PC-9 (cell line): ENCODE data around the gene TP53. TPM values are rescaled to one million over a fixed set of nuclear protein-coding genes. Genes with fewer than 3 reads are reported as not detected.

Experiments
- BruUV-seq: library from RNA; stranded (reverse); fragments of 400-500 nt; replicated peaks from 2 replicates; lab custom pipeline; 2021; lab: Mats Ljungman, UMichigan
- CTCF ChIA-PET: fragments of 300-600 bp; sonication (Branson Sonifier 250); formaldehyde crosslinking; loops from one replicate; lab custom pipeline; 2022; ENCODE audit warnings: antibody characterized with exemption; lab: Charles Lee
- POLR2A ChIA-PET: fragments of 300-600 bp; sonication (Branson Sonifier 250); formaldehyde crosslinking; loops from one replicate; lab custom pipeline; 2022; ENCODE audit warnings: antibody characterized with exemption; ENCODE audit not compliant: unreplicated experiment; lab: Charles Lee
- DNase-seq, 2 experiments: peaks; one replicate each; pipeline versions ENCODE4 v3.0.0 to v3.0.0-alpha.2; 2015 to 2022; ENCODE audit warnings: mixed read lengths in 1 of 2
- H2AFZ ChIP-seq: fragments of 200-600 bp; sonication (generic); 2 replicates; pipeline ENCODE4 v1.8.1; 2017; ENCODE audit warnings: antibody characterized with exemption
- H3F3A ChIP-seq: fragments of 200-600 bp; sonication (generic); 2 replicates; pipeline ENCODE4 v1.8.1; 2017; ENCODE audit warnings: antibody characterized with exemption, mild to moderate bottlenecking, low read depth; ENCODE audit not compliant: insufficient read depth
- H3K27ac ChIP-seq: fragments of 200-600 bp; sonication (generic); 2 replicates; pipeline ENCODE4 v1.6.1; 2016; ENCODE audit warnings: mixed run types
- H3K27me3 ChIP-seq: fragments of 200-600 bp; sonication (generic); 2 replicates; pipeline ENCODE4 v1.6.1; 2016; ENCODE audit warnings: low read depth, mixed run types; ENCODE audit not compliant: insufficient read depth
- H3K36me3 ChIP-seq: fragments of 200-600 bp; sonication (generic); 2 replicates; pipeline ENCODE4 v1.6.1; 2016; ENCODE audit warnings: low read depth, mixed run types
- H3K4me1 ChIP-seq: fragments of 200-600 bp; sonication (generic); replicated peaks from 2 replicates; pipeline ENCODE4 v1.6.1; 2016; ENCODE audit warnings: mixed run types; ENCODE audit not compliant: insufficient read depth
- H3K4me2 ChIP-seq: fragments of 200-600 bp; sonication (generic); 2 replicates; pipeline ENCODE4 v1.6.1; 2017; ENCODE audit warnings: mixed run types
- H3K4me3 ChIP-seq: fragments of 200-600 bp; sonication (generic); 2 replicates; pipeline ENCODE4 v1.6.1; 2016; ENCODE audit warnings: mixed run types
- H3K79me2 ChIP-seq: fragments of 200-600 bp; sonication (generic); 2 replicates; pipeline ENCODE4 v1.6.1; 2017; ENCODE audit warnings: low read depth, mixed run types
- H3K9me2 ChIP-seq: fragments of 200-600 bp; sonication (generic); 2 replicates; pipeline ENCODE4 v1.8.1; 2017; ENCODE audit warnings: mild to moderate bottlenecking; ENCODE audit not compliant: insufficient read depth
- H3K9me3 ChIP-seq: fragments of 200-600 bp; sonication (generic); 2 replicates; pipeline ENCODE4 v1.8.1; 2016; ENCODE audit warnings: low read depth; ENCODE audit not compliant: insufficient read depth
- H4K20me1 ChIP-seq: fragments of 200-600 bp; sonication (generic); 2 replicates; pipeline ENCODE4 v1.8.1; 2017; ENCODE audit not compliant: insufficient read depth
- EZH2 ChIP-seq: fragments of 200-600 bp; sonication (generic); IDR thresholded peaks from 2 replicates; pipeline ENCODE4 v1.8.0; 2017; ENCODE audit warnings: antibody characterized with exemption, low read depth
- intact Hi-C: fragments of 100-400 bp; cut with micrococcal nuclease; formaldehyde crosslinking; loops from one replicate; pipeline ENCODE4 v1.10.0; 2022; ENCODE audit not compliant: unreplicated experiment
- total RNA-seq: library from RNA; stranded (reverse); gene quantifications from 2 replicates; pipeline ENCODE4 v1.2.3, GENCODE V29; 2021
- TF ChIP-seq, protein P1 (sequence below): fragments of 200-600 bp; sonication (generic); conservative IDR thresholded peaks from 2 replicates; pipeline ENCODE4 v1.6.1; 2017; ENCODE audit warnings: mixed run types, antibody characterized with exemption, mild to moderate bottlenecking, moderate library complexity

Gene TP53
- total RNA-seq, 1 experiment from 2014 or later, result 340 TPM

DNA sequence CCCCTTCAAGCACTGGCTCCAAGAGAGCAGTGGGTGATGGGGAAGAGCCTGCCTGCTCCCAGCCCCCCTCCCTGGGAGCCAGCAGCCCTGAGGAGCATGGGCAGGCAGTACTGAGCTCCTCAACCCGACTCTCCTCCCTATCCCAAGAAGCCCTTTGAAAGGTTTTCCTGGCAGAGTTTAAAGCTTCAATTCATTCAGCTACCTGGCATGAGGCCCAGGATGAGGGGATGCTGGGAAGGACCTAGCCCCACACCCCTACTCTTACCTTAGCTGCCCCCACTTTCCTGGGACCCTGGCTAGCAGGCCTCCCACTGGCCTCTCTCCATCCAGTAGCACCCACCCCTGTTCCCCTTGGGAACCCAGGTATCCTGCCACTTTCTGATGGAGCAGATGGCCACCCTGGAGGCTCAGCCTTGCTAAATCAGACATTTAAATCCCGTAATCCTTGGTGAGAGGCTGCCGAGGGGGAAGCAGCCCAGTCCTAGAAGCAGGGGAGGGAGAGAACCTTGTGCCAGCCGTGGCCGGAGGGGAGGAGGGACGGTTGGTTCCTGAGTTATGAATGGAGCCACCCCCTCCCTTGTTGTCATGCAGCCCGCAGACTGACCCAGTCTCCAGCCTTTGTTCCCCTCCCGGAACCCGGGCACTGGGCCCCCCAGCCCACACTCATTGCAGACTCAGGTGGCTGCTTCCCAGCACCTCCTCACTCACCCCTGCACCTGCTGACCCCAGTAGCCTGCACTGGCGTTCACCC, 19.5 kb downstream of the TP53 start:
- ChIA-PET POLR2A (interaction anchor here (0.6 kb wide), 1 partner anchor 9 kb away, joined by 19 read pairs; no protein-coding TSS in a partner anchor), CTCF (interaction anchor here (0.6 kb wide), 1 partner anchor 496 kb away, joined by 3 read pairs; no protein-coding TSS in a partner anchor)
- Histone ChIP-seq H3K4me2 (no peak overlapping the region), H3K27me3 (no peaks in the 10 kb centered on the region), H3K36me3 (no peaks in the 10 kb centered on the region), H3K27ac (no peak overlapping the region), H3K9me2 (no peaks in the 10 kb centered on the region), H4K20me1 (no peaks in the 10 kb centered on the region), H3K79me2 (no peaks in the 10 kb centered on the region), H3F3A (no peaks in the 10 kb centered on the region; the same call in 1 of the 2 replicates), H3K4me3 (no peak overlapping the region), H2AFZ (no peak overlapping the region), H3K4me1 (no peaks in the 10 kb centered on the region), H3K9me3 (no peaks in the 10 kb centered on the region)
- TF ChIP-seq, protein P1, sequence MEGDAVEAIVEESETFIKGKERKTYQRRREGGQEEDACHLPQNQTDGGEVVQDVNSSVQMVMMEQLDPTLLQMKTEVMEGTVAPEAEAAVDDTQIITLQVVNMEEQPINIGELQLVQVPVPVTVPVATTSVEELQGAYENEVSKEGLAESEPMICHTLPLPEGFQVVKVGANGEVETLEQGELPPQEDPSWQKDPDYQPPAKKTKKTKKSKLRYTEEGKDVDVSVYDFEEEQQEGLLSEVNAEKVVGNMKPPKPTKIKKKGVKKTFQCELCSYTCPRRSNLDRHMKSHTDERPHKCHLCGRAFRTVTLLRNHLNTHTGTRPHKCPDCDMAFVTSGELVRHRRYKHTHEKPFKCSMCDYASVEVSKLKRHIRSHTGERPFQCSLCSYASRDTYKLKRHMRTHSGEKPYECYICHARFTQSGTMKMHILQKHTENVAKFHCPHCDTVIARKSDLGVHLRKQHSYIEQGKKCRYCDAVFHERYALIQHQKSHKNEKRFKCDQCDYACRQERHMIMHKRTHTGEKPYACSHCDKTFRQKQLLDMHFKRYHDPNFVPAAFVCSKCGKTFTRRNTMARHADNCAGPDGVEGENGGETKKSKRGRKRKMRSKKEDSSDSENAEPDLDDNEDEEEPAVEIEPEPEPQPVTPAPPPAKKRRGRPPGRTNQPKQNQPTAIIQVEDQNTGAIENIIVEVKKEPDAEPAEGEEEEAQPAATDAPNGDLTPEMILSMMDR, result no peak
- no peak for TF ChIP-seq EZH2
- intact Hi-C loops, result no loop called here
- no peak for DNase-seq
- no TSS peak for BruUV-seq

DNA sequence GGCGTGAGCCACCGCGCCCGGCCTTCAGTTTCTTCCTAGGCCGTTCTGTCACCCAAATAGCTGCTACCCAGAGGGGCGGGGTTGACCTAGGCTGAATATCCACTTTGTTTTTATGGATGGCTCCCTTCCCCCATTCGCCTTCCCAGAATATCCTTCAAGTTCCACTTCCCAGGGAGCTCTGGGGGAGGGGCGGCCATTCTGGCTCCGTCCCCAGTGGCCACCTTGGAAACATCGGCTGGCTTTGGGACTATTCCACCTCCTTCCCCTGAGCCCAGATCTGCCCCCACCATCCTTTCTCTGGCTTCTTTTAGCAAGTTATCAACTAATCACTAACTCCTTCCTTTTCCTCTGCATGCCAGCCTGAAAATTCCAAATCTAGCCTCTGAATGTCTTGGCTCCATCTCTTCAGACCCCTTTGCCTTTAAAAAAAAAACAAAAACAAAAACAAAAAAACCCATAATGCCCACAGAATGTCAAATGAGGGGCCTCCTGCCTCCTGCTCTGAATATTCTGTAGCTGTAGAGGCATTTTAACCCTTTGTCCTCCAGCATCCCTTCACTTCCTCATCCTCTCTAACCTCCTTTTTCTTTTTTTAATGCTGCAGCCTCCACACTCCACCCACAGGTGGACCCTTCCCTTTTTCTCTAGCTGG, 30.2 kb downstream of the TP53 start:
- Histone ChIP-seq H3K9me2 (no peaks in the 10 kb centered on the region), H3K79me2 (no peaks in the 10 kb centered on the region), H3K4me1 (no peaks in the 10 kb centered on the region), H3K27ac (no peak overlapping the region), H3K9me3 (no peaks in the 10 kb centered on the region), H4K20me1 (no peaks in the 10 kb centered on the region), H2AFZ (no peak overlapping the region), H3K4me2 (no peak overlapping the region), H3K36me3 (no peaks in the 10 kb centered on the region), H3K4me3 (no peak overlapping the region), H3F3A (no peaks in the 10 kb centered on the region), H3K27me3 (peaks cover 11% of the 10 kb centered on the region)
- TF ChIP-seq, protein P1, result no peak
- no peak for TF ChIP-seq EZH2
- no TSS peak for BruUV-seq
- POLR2A ChIA-PET, result no interaction called here
- no peak for DNase-seq
- intact Hi-C loops, result no loop called here
- CTCF ChIA-PET, result no interaction called here

DNA sequence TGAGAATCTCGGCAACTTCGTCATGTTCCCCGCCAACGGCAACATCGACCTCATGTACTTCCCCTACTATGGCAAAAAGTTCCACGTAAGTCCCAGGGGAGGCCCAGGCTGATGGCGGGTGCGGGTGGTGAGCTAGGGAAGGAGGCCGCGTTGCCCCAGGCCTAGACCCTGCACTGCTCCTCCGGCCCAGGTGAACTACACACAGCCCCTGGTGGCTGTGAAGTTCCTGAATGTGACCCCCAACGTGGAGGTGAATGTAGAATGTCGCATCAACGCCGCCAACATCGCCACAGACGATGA, 31.8 kb downstream of the TP53 start:
- BruUV-seq, result no TSS peak
- Histone ChIP-seq H3K36me3 (no peaks in the 10 kb centered on the region), H4K20me1 (no peaks in the 10 kb centered on the region), H3K9me3 (no peaks in the 10 kb centered on the region), H3K4me2 (no peak overlapping the region), H3K9me2 (no peaks in the 10 kb centered on the region), H3K27ac (no peak overlapping the region), H3K4me1 (no peaks in the 10 kb centered on the region), H2AFZ (no peak overlapping the region), H3K4me3 (no peak overlapping the region), H3K79me2 (no peaks in the 10 kb centered on the region), H3F3A (no peaks in the 10 kb centered on the region), H3K27me3 (peaks cover 11% of the 10 kb centered on the region)
- ChIA-PET CTCF (no interaction called here), POLR2A (interaction anchor here (0.6 kb wide), 1 partner anchor 10 kb away, joined by 4 read pairs; no protein-coding TSS in a partner anchor)
- no peak for DNase-seq
- intact Hi-C loops, result no loop called here
- TF ChIP-seq, protein P1, result no peak
- TF ChIP-seq EZH2, result no peak
